ENCODE results near the gene MED17. TPM values are rescaled to one million over a fixed set of nuclear protein-coding genes. Genes with fewer than 3 reads are reported as not detected.

Gene MED17, protein sequence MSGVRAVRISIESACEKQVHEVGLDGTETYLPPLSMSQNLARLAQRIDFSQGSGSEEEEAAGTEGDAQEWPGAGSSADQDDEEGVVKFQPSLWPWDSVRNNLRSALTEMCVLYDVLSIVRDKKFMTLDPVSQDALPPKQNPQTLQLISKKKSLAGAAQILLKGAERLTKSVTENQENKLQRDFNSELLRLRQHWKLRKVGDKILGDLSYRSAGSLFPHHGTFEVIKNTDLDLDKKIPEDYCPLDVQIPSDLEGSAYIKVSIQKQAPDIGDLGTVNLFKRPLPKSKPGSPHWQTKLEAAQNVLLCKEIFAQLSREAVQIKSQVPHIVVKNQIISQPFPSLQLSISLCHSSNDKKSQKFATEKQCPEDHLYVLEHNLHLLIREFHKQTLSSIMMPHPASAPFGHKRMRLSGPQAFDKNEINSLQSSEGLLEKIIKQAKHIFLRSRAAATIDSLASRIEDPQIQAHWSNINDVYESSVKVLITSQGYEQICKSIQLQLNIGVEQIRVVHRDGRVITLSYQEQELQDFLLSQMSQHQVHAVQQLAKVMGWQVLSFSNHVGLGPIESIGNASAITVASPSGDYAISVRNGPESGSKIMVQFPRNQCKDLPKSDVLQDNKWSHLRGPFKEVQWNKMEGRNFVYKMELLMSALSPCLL
- total RNA-seq (41.9 TPM), polyA plus RNA-seq (19.7 TPM)

DNA sequence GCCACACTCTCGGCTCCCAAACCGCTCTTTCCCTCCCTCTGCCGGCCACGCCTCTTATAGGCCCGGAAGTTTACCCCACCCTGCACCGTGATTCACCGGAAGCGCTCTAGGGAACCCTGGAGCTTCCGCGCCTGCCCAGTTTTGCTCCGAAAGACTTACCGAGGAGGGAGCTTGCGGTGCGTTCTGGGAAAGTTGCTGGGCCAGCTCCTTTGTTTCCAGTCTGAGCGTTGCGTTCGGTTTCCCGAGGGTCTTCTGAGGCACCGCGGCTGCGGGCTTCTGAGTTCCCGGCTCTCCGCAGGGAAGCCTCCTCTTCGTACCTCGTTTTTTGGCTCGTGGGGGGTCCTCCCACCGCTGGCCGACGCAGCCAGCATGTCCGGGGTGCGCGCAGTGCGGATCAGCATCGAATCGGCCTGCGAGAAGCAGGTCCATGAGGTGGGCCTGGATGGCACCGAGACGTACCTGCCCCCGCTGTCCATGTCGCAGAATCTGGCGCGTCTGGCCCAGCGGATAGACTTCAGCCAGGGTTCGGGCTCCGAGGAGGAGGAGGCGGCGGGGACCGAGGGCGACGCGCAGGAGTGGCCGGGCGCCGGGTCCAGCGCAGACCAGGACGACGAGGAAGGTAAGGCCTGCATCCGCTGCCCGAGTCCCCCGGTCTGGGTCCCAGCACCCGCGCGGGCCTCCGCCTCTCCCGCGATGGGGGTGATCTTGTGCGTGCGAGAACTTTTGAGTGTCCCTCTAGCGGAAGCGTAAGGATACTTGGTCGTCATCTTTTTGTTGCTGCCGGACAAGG, at the start of gene MED17:
Gene MED17, plus strand, starts transcription at position 138 of the 790 bp plus-strand sequence. Its CDS starts 232 bp downstream, at position 370.
- Histone ChIP-seq H3K4me3 (ENCODE audit: low read depth, low read length) (peak within 1 kb of the TSS; percentile 71), H3K4me1 (ENCODE audit: insufficient read depth) (no peaks in the 10 kb centered on the region), H3K36me3 (ENCODE audit: insufficient read depth) (no peaks in the 10 kb centered on the region), H3K27ac (ENCODE audit: low read depth) (peak within 1 kb of the TSS; percentile 92)
- peak; percentile 93 for DNase-seq (ENCODE audit: extremely low spot score)
- WGBS: under 1% methylated on average over 72 of the region's 72 CpGs

DNA sequence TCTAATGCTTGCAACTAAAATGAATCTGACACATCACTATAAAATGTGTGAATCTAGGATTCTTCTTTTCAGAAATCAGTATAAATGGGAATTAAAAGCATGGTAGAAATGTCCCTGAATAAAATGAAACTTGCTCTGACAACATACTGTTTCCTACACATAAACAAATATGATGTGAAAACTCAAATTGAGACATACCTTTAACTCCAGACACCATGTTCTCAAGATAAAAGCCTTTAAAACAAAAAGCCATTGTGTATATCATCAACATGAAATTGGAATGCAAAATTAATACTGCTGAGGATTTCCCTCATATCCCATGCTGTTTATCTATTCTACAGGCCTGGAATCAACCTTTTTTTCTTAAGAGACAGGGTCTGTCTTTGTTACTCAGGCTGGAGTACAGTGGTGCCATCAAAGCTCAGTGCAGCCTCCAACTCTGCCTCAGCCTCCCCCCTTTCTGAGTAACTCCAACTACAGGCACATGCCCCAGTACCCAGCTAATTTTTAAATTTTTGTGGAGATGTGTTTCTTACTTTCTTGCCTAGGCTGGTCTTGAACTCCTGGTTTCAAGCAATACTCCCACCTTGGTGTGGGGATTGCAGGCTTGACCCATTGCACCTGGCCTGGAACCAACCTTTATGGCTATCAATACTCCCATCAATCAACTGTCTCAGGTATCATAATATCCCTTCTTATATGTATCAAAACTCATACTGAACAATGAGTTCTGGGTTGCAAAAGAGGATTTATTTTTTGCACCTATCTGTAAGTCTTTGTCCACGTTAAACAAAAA, 49.5 kb upstream of the MED17 start:
- Histone ChIP-seq H3K4me3 (ENCODE audit: low read depth, low read length) (no peak overlapping the region), H3K36me3 (ENCODE audit: insufficient read depth) (peaks cover 3% of the 10 kb centered on the region), H3K4me1 (ENCODE audit: insufficient read depth) (no peaks in the 10 kb centered on the region), H3K27ac (ENCODE audit: low read depth) (no peak overlapping the region)
- DNase-seq (ENCODE audit: extremely low spot score): no peak
- WGBS: 85% methylated on average over 1 of the region's 1 CpG

DNA sequence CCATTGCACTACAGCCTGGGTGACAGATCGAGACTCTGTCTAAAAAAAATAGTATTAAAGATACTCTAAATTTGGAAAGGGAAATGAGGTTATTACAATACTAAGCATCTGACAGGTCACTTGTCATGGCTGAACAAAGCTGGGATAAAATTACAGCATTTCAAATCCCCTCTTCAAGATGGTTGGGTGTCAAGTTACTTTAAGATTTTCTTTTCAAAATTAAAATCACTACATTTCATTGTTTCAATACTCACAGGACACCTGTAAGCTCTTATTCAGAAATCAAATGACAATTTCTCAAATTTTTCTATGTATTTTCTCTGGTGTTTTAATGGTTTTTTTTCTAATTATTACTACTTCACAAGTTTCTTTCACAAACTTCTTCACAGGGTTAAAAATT, 48.5 kb upstream of the MED17 start:
- no peaks in the 10 kb centered on the region for H3K4me1 ChIP-seq (ENCODE audit: insufficient read depth)
- WGBS: 86% methylated on average over 1 of the region's 1 CpG
- H3K36me3 ChIP-seq (ENCODE audit: insufficient read depth): peaks cover 3% of the 10 kb centered on the region
- no peak for DNase-seq (ENCODE audit: extremely low spot score)
- H3K27ac ChIP-seq (ENCODE audit: low read depth): no peak overlapping the region
- H3K4me3 ChIP-seq (ENCODE audit: low read depth, low read length): no peak overlapping the region

DNA sequence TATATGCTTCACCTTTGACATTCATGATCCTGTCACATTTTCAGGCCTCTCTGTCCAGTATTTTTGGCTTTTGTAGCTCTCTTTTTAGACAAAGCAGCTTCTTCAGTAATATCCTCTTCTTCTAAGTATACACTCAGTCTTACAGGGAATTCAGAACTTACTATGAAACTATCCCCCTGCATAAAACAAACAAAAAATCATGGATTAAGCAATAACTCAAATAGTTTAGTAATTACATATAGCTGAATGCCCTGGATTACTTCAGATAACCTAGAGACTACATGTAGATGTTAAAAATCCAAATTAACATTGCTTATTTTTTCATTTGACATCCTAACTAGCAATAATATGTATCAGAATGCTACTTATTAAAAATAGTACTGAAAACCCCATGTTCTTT, 48.0 kb upstream of the MED17 start:
- Histone ChIP-seq H3K36me3 (ENCODE audit: insufficient read depth) (peaks cover 3% of the 10 kb centered on the region), H3K4me3 (ENCODE audit: low read depth, low read length) (no peak overlapping the region), H3K27ac (ENCODE audit: low read depth) (no peak overlapping the region), H3K4me1 (ENCODE audit: insufficient read depth) (no peaks in the 10 kb centered on the region)
- no peak for DNase-seq (ENCODE audit: extremely low spot score)

DNA sequence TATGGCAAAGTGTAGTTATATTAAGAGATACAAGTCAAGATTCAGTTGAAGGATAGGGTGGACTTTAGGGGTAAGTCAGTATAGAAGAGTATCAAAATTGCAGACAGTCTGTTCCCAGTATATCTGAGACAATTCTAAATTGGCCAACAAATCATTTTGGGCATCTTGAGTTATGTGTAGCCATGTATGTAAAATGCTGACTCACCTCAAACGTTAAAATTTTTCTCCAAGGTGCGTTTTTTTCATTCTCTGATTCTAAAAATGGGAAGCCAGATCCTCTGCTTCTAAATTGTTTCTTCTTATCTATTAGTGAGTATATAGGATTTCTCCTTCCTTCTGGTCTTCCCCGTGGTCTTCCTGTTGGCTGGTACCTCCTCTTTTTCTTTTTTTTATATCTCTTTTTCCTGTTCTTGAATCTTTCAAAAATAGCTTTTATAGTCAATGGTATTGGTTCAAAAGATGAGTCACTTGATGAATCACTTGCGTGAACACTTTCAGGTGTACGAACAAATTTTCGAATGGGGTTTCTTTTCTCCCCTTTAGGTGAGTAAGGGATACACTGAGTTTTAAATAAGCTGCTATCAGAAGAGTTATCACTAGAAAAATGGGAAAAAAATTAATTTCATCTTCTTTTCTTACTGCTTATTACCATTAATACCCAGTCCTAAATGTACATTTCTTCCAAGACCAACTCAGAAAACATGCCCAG, 46.0 kb upstream of the MED17 start:
- Histone ChIP-seq H3K36me3 (ENCODE audit: insufficient read depth) (no peaks in the 10 kb centered on the region), H3K4me1 (ENCODE audit: insufficient read depth) (no peaks in the 10 kb centered on the region), H3K27ac (ENCODE audit: low read depth) (no peak overlapping the region), H3K4me3 (ENCODE audit: low read depth, low read length) (no peak overlapping the region)
- WGBS: 66% methylated on average over 6 of the region's 6 CpGs
- DNase-seq (ENCODE audit: extremely low spot score): no peak

DNA sequence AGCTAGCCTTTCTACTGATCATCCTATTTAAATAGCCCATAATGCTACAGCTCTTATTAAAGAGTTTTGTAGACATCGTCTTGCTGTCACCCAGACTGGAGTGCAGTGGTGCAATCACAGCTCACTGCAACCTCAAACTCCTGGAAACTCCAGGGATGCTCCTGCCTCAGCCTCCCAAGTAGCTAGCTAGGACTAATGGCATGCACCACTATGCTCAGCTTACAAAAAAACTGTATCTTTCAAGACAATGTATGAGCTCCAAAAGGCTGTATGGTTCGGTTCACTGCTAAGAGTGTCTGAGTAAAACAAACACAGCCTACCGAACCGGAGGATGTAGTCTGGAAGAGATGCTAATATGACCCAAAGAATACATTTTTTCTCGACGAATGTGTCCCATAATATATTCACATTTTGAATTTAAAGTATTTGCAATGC, 45.4 kb upstream of the MED17 start:
- no peak for DNase-seq (ENCODE audit: extremely low spot score)
- WGBS: 66% methylated on average over 6 of the region's 6 CpGs
- H3K4me3 ChIP-seq (ENCODE audit: low read depth, low read length): no peak overlapping the region
- no peaks in the 10 kb centered on the region for H3K36me3 ChIP-seq (ENCODE audit: insufficient read depth)
- no peaks in the 10 kb centered on the region for H3K4me1 ChIP-seq (ENCODE audit: insufficient read depth)
- H3K27ac ChIP-seq (ENCODE audit: low read depth): no peak overlapping the region

DNA sequence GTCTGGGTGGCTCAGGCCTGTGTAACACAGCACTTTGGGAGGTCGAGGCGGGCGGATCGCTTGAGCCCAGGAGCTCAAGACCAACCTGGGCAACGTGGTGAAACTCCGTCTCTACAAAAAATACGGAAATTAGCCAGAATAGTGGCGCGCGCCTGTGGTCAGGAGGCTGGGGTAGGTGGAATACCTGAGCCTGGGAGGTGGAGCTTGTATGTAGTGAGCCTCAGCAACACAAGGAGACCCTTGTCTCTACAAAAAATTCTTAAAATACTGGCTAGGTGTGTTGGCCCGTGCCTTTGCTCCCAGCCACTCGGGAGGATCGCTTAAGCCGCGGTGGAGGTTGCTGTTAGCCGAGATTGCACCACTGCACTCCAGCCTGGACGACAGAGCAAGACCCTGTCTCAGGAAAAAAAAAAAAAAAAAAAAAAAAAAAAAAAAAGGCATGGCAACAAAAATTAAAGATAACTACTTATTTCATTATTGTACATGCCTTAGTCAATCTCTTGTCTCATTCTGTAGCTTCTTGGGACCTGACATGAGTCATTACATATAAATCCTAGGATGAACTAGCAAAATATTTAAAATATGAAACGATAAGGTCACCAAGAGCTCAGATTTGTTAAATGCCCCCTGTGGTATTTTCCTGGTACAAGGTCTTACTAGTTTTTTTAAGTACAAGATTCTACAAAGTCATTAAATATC, 43.9 kb upstream of the MED17 start:
- H3K36me3 ChIP-seq (ENCODE audit: insufficient read depth): no peaks in the 10 kb centered on the region
- whole genome bisulfite sequencing: 13% methylated on average over 18 of the region's 18 CpGs
- no peaks in the 10 kb centered on the region for H3K4me1 ChIP-seq (ENCODE audit: insufficient read depth)
- DNase-seq (ENCODE audit: extremely low spot score): no peak
- H3K4me3 ChIP-seq (ENCODE audit: low read depth, low read length): peak overlapping the region; percentile 89
- no peak overlapping the region for H3K27ac ChIP-seq (ENCODE audit: low read depth)

DNA sequence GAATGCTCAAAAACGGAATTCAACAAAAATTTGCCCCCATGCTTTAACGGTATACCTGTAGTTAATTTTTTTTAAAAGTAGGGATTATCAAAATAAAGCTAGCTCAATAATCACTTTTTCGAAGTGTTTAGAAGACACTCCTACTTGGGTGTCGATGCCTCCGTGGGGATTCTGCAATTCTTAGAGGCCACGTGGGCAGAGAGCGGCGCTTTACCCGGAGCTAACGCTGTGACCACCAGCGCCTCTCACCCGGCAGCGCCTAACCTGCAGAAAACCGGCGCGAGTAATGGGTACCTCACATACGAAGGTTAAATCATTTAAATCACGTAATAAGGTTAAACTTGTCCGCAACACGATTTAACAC, 43.4 kb upstream of the MED17 start:
- peak overlapping the region; percentile 95 for H3K27ac ChIP-seq (ENCODE audit: low read depth)
- peak overlapping the region; percentile 89 for H3K4me3 ChIP-seq (ENCODE audit: low read depth, low read length)
- WGBS: under 1% methylated on average over 20 of the region's 20 CpGs
- no peak for DNase-seq (ENCODE audit: extremely low spot score)
- no peaks in the 10 kb centered on the region for H3K36me3 ChIP-seq (ENCODE audit: insufficient read depth)
- no peaks in the 10 kb centered on the region for H3K4me1 ChIP-seq (ENCODE audit: insufficient read depth)

DNA sequence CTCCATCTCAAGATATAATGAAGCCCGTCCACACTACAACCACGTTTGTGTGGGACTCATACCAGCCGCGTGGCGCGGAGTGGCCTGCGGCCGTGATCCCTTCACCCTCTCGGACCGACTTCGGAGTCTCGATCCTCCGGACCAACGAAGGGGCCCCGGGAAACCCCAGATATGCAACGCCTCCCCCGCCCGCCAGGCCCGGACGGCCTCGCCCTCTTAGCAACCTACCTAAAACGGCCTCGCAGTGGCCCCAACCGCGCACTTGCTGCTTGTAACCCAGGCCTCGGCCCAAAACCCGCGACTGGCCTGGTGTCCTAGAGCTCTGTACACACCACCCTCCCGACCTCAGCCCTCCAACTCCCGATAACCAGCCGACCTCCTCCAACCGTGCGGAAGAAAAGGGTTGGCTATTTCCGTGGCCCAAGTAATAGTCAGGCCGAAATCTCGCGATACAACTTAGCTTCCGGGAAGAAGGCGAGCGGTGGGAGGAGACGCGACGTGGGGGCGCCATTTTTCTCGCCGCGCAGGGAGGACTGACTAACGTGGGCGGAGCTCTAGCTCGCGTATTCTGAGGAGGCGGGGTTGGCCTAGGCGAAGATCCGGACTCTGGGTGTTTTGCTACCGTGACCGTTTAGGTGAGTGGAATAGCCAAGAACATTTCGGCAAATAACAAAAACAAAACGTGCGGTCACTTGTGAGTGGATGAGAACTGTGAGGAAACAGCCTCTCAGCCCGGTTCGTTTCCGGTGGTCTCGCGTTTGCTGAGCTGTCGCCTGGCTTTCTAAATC, 42.8 kb upstream of the MED17 start, which contains the start of the genes C11orf54 and TAF1D:
Gene C11orf54, plus strand, starts transcription at position 579 of the 788 bp plus-strand sequence. CDS start 5,722 bp downstream, outside the sequence.
Gene TAF1D, minus strand, starts transcription at position 402 of the 788 bp plus-strand sequence. CDS start 2,191 bp downstream, outside the sequence.
- under 1% methylated on average over 65 of the region's 65 CpGs for WGBS
- peak; percentile 97 for DNase-seq (ENCODE audit: extremely low spot score)
- Histone ChIP-seq H3K4me1 (ENCODE audit: insufficient read depth) (no peaks in the 10 kb centered on the region), H3K4me3 (ENCODE audit: low read depth, low read length) (peak within 1 kb of the TSS; percentile 89), H3K36me3 (ENCODE audit: insufficient read depth) (no peaks in the 10 kb centered on the region), H3K27ac (ENCODE audit: low read depth) (peak within 1 kb of the TSS; percentile 95)

DNA sequence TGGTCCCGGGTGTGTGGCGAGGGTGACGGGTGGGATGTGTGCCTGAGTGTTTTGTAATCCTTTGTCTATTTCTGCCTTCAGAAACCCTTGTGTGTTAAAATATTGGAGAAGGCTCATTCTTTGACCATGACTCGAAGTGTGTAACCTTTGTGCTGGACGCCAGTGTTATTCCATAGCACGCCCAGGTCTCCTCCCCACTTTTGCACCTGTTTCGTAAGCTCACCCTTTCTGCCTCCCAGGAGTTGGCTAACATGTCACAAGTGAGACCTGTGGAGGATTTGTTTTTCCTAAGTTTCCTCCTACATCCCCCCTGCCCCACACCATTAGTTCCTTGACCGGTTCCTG, 42.2 kb upstream of the MED17 start:
- Histone ChIP-seq H3K27ac (ENCODE audit: low read depth) (peak overlapping the region; percentile 93), H3K4me1 (ENCODE audit: insufficient read depth) (no peaks in the 10 kb centered on the region), H3K4me3 (ENCODE audit: low read depth, low read length) (peak overlapping the region; percentile 89), H3K36me3 (ENCODE audit: insufficient read depth) (no peaks in the 10 kb centered on the region)
- DNase-seq (ENCODE audit: extremely low spot score): no peak
- WGBS: 1% methylated on average over 8 of the region's 8 CpGs

DNA sequence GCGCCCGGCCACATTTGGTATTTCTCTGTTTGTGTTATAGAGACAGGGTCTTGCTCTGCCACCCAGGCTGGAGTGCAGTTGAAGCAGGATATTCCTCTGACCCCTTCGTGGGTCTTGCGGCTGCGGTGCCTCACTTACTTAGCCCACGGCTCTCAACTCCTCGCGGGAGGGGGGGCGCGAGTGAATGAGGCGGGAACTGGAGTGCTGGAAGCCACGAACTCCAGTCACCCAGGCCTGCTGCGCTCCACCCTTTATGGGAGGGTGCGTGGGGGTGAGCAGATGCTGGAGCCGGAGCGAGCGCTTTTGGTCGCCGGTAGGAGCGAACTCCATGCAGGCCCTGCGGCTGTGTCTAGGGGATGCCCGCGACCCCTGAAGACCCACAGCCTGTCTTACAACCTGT, 40.8 kb upstream of the MED17 start:
- H3K36me3 ChIP-seq (ENCODE audit: insufficient read depth): no peaks in the 10 kb centered on the region
- no peak for DNase-seq (ENCODE audit: extremely low spot score)
- no peak overlapping the region for H3K4me3 ChIP-seq (ENCODE audit: low read depth, low read length)
- no peak overlapping the region for H3K27ac ChIP-seq (ENCODE audit: low read depth)
- 92% methylated on average over 23 of the region's 23 CpGs for WGBS
- no peaks in the 10 kb centered on the region for H3K4me1 ChIP-seq (ENCODE audit: insufficient read depth)

DNA sequence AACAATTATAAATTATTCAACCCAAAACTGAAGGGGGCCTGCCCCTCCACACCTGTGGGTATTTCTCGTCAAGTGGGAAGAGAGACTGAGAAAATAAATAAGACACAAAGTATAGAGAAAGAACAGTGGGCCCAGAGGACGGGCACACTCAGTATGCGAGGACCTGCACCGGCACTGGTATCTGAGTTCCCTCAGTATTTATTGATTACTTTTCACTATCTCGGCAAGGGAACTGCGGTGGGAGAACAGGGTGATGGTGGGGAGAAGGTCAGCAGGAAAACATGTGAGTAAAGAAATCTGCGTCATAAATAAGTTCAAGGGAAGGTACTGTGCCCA, 39.4 kb upstream of the MED17 start:
- Histone ChIP-seq H3K4me1 (ENCODE audit: insufficient read depth) (no peaks in the 10 kb centered on the region), H3K27ac (ENCODE audit: low read depth) (no peak overlapping the region), H3K4me3 (ENCODE audit: low read depth, low read length) (no peak overlapping the region), H3K36me3 (ENCODE audit: insufficient read depth) (no peaks in the 10 kb centered on the region)
- no peak for DNase-seq (ENCODE audit: extremely low spot score)
- 54% methylated on average over 7 of the region's 7 CpGs for WGBS

All from urinary bladder (tissue), 4 donors.